Stomach (tissue), 9 donors: ENCODE measurements around the gene RPN1. TPM values are rescaled to one million over a fixed set of nuclear protein-coding genes. Genes with fewer than 3 reads are reported as not detected.
A peak's percentile ranks its signal among the peaks of the same experiment; 100 is the strongest.
"Not testable (repeated sequence)": the region's sequence is repeated elsewhere in the genome, so short reads cannot be mapped to it uniquely, and the experiment has no call there.

Source experiments
- DNase-seq, 2 donors: peaks; one replicate each; pipeline versions ENCODE4 v3.0.0 to v3.0.0-alpha.2; 2013 to 2019
- H3K27ac ChIP-seq, 5 donors: fragments of 200-600 bp in 4 of 5; sonication (generic) in 4 of 5; one replicate each; pipeline ENCODE4 v1.5.1; 2013 to 2019; ENCODE audit warnings: mild to moderate bottlenecking in 1 of 5, moderate library complexity in 1 of 5
- H3K27me3 ChIP-seq, 3 donors: fragments of 200-600 bp; sonication (generic); one replicate each; pipeline ENCODE4 v1.5.1; 2017 to 2019; ENCODE audit warnings: mixed run types in 1 of 3
- H3K36me3 ChIP-seq, 4 donors: fragments of 200-600 bp; sonication (generic); 1 replicate in 3 of 4; 2 replicates in 1 of 4; pipeline ENCODE4 v1.5.1; 2016 to 2019
- H3K4me1 ChIP-seq, 4 donors: fragments of 200-600 bp; sonication (generic); one replicate each; pipeline ENCODE4 v1.5.1; 2016 to 2019
- H3K4me3 ChIP-seq, 4 donors: fragments of 200-600 bp; sonication (generic) in 3 of 4; one replicate each; pipeline ENCODE4 v1.5.1; 2016 to 2019; ENCODE audit warnings: mild to moderate bottlenecking in 1 of 4
- H3K9me3 ChIP-seq, 4 donors: fragments of 200-600 bp; sonication (generic); one replicate each; pipeline ENCODE4 v1.5.1; 2016 to 2019
- EP300 ChIP-seq: sonication (generic); formaldehyde crosslinking; IDR thresholded peaks from one replicate; pipeline ENCODE4 v1.6.1; 2017; ENCODE audit warnings: antibody characterized with exemption
- POLR2A ChIP-seq, 4 donors: fragments of 450-650 bp; IDR thresholded peaks; one replicate each; pipeline ENCODE4 v1.6.1; 2016; ENCODE audit warnings: antibody characterized with exemption in 4 of 4, control low read depth in 2 of 4, mild to moderate bottlenecking in 1 of 4, moderate library complexity in 1 of 4
- POLR2AphosphoS5 ChIP-seq, 3 donors: sonication (generic); formaldehyde crosslinking; IDR thresholded peaks; one replicate each; pipeline ENCODE4 v1.6.1; 2016; ENCODE audit warnings: antibody characterized with exemption in 3 of 3
- WGBS, 5 donors: extraction: QIAGEN DNeasy Blood & Tissue Kit in 3 of 5; methylation state at CpG; one replicate each; pipeline versions ENCODE4 v1.1.5 to v1.1.7; 2013 to 2018; 5-methylcytosine and 5-hydroxymethylcytosine counted together
- intact Hi-C: fragments of 100-400 bp; cut with DNase I; formaldehyde crosslinking; loops from one replicate; pipeline ENCODE4 v1.15.1; 2023; ENCODE audit warnings: low total_unique reads
- polyA plus RNA-seq, 3 donors: library from polyadenylated mRNA; stranded (reverse); fragments of 200-250 nt; gene quantifications; one replicate each; pipeline ENCODE4 v1.2.3, GENCODE V29; 2013
- total RNA-seq, 5 donors: library from RNA; depleted of rRNA; stranded (reverse); fragments of >200 nt; gene quantifications; one replicate each; pipeline versions ENCODE4 v1.1.0 to v1.2.3, GENCODE V29; 2014 to 2016
- TF ChIP-seq, protein P1 (sequence below), 7 experiments: fragments of 450-650 bp in 4 of 7; fragments of 200-600 bp in 3 of 7; sonication (generic) in 3 of 7; IDR thresholded peaks; one replicate each; pipeline ENCODE4 v1.5.1; 2016 to 2019; ENCODE audit warnings: antibody characterized with exemption in 7 of 7, control low read depth in 2 of 7, mild to moderate bottlenecking in 1 of 7
- donor health status: healthy with polysubstance abuse.
- donor health status: Bipolar disorder and iron deficiency.
- donor health status: healthy.

The RPN1 gene
- total and polyA plus RNA-seq, 8 donors = 39.9 to 328 (median 107) TPM

DNA sequence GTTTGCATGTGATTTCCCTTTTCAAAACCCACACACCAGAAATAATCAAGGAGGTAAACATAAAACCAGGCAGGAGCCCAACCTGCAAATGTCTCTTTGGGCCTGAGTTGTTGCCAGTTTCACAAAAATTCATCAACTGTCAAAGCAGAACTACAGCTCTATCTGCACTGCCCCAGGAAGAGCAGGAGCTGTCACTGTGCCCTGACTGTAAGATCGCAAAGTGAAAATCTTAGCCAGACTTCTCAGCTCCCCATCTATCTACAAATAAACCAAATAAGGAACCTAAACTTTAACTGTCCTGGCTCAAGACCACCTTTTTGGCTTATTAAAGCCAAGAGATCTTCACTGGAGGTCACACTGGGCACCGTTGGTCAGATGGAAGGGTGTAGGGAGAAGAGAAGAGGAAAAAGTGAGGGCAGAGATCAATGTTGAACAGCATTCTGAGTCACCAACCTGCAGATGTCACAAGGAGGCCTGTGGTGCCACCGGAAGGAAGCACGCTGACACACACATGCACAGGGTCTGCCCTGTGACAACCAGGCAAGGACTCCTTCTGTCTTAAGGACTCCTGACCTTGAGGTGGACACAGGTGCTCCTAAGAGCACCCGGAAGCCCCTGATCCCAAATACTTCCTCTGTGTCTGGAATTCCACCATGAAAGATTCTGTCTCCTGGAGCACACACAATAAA is 58.7 kb downstream of the RPN1 start:
- peak overlapping the region in 1 of 5 donors; percentile 4 for H3K27ac ChIP-seq
- H3K4me1 ChIP-seq = peaks cover 0 to 4% (median 0%) of the 10 kb centered on the region in 4 donors
- H3K36me3 ChIP-seq = no peaks in the 10 kb centered on the region
- H3K4me3 ChIP-seq = no peak overlapping the region
- TF ChIP-seq EP300 (no peak), POLR2A (IDR thresholded peaks at IDR 0.05) (no peak), POLR2AphosphoS5 (IDR thresholded peaks at IDR 0.05) (no peak)
- TF ChIP-seq, protein P1, sequence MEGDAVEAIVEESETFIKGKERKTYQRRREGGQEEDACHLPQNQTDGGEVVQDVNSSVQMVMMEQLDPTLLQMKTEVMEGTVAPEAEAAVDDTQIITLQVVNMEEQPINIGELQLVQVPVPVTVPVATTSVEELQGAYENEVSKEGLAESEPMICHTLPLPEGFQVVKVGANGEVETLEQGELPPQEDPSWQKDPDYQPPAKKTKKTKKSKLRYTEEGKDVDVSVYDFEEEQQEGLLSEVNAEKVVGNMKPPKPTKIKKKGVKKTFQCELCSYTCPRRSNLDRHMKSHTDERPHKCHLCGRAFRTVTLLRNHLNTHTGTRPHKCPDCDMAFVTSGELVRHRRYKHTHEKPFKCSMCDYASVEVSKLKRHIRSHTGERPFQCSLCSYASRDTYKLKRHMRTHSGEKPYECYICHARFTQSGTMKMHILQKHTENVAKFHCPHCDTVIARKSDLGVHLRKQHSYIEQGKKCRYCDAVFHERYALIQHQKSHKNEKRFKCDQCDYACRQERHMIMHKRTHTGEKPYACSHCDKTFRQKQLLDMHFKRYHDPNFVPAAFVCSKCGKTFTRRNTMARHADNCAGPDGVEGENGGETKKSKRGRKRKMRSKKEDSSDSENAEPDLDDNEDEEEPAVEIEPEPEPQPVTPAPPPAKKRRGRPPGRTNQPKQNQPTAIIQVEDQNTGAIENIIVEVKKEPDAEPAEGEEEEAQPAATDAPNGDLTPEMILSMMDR (IDR thresholded peaks at IDR 0.05) = no peak
- no peaks in the 10 kb centered on the region for H3K9me3 ChIP-seq
- 58 to 66% (median 66%) methylated on average over 5 of the region's 5 CpGs for WGBS, 5 donors
- intact Hi-C loops = no loop called here
- peaks cover 0 to 13% (median 0%) of the 10 kb centered on the region in 3 donors for H3K27me3 ChIP-seq
- DNase-seq = no peak

DNA sequence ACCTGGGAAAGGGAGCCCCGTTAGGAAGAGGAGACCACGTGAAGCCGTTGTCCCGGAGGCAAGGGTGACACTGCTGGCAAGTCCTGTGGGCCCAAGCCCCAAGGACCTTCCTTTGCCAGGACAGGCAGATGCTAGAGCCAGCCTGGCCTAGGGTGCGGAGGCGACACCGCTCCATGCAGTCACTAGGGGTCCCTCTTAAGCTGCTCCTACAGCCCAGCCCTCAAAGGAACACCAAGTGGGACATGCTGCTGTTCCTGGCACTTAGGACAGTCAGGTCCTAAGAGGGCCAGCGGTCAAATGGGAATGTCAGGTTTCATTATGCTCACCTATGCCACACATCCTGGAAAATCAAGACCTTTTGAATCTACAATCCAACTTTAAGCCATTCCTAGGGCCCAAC is 59.7 kb downstream of the RPN1 start:
- DNase-seq = no peak
- Histone ChIP-seq H3K4me1 (peaks cover 0 to 4% (median 0%) of the 10 kb centered on the region in 4 donors), H3K4me3 (no peak overlapping the region), H3K9me3 (no peaks in the 10 kb centered on the region), H3K27ac (peak overlapping the region in 1 of 5 donors; percentile 4), H3K36me3 (no peaks in the 10 kb centered on the region), H3K27me3 (peaks cover 0 to 16% (median 0%) of the 10 kb centered on the region in 3 donors)
- TF ChIP-seq EP300 = no peak
- TF ChIP-seq POLR2A (IDR thresholded peaks at IDR 0.05) = no peak
- TF ChIP-seq, protein P1 (IDR thresholded peaks at IDR 0.05) = no peak
- TF ChIP-seq POLR2AphosphoS5 (IDR thresholded peaks at IDR 0.05) = no peak
- WGBS, 5 donors = 67 to 82% (median 77%) methylated on average over 5 to 8 of the region's 8 CpGs
- intact Hi-C loops = no loop called here

DNA sequence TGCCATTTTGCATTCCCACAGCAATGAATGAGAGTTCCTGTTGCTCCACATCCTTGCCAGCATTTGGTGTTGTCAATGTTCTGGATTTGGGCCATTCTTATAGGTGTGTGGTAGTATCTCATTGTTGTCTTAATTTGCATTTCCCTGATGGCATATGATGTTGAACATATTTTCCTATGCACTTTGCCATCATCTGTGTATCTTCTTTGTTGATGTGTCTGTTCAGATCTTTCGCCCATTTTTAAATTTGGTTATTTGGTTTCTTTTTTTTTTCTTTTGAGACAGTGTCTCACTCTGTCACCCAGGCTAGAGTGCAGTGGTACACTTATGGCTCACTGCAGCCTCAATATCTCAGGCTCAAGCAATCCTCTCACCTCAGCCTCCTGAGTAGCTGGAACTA is 60.6 kb downstream of the RPN1 start:
- H3K27me3 ChIP-seq = peaks cover 0 to 23% (median 0%) of the 10 kb centered on the region in 3 donors
- intact Hi-C loops = loop anchor here (10.0 kb wide), 1 partner anchor 155 kb away; no protein-coding TSS in a partner anchor
- 0 to 100% (median 55%) methylated on average over 1 of the region's 1 CpG for WGBS, 5 donors
- H3K9me3 ChIP-seq, H3K4me3 ChIP-seq, DNase-seq, H3K27ac ChIP-seq, H3K4me1 ChIP-seq, H3K36me3 ChIP-seq: not testable (repeated sequence)

DNA sequence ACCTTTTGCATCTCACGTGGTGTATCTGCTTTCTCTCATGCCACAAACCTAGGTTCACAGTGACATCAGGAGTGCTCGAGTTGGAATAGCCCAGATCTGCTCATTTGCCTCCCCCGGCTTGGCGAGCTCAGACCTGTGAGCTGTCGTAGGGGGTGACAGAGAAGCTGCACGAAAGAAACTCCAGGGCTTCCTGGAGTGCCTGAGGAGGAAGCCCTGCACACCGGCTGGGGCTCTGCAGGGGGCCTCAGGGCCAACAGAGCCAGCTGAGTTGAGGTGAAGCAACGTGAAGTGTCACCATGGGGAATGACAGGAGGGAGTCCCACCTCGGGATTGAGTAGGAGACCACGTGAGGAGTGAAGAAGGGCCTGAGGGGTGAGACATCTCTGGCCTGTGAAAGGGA is 62.5 kb downstream of the RPN1 start:
- no peak overlapping the region for H3K27ac ChIP-seq
- no peak for TF ChIP-seq EP300
- H3K4me3 ChIP-seq = no peak overlapping the region
- no peaks in the 10 kb centered on the region for H3K9me3 ChIP-seq
- DNase-seq = no peak
- intact Hi-C loops = loop anchor here (10.0 kb wide), 1 partner anchor 153 kb away; no protein-coding TSS in a partner anchor
- H3K4me1 ChIP-seq = peaks cover 0 to 11% (median 0%) of the 10 kb centered on the region in 4 donors
- H3K27me3 ChIP-seq = peaks cover 0 to 35% (median 5%) of the 10 kb centered on the region in 3 donors
- WGBS, 5 donors = 58 to 70% (median 64%) methylated on average over 10 of the region's 10 CpGs
- no peaks in the 10 kb centered on the region for H3K36me3 ChIP-seq

DNA sequence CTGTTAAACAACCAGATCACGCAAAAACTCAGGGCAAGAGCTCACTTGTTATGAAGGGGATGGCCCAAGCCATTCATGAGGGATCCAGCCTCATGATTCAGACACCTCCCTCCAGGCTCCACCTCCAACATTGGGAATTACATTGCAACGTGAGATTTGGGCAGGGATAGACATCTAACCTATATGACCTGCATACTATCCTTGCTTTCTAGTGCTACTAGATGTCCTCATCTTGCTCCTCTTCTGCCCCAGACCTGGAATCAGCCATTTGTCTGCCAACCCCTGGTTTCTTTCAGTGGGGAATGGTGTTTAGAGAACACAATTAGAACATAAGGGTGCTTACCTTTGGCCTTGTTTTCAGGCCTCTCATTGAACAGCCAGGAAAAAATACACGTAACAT is 63.2 kb downstream of the RPN1 start:
- Histone ChIP-seq H3K27ac (no peak overlapping the region), H3K27me3 (peaks cover 0 to 36% (median 8%) of the 10 kb centered on the region in 3 donors), H3K36me3 (no peaks in the 10 kb centered on the region), H3K9me3 (no peaks in the 10 kb centered on the region), H3K4me3 (no peak overlapping the region), H3K4me1 (peaks cover 0 to 11% (median 0%) of the 10 kb centered on the region in 4 donors)
- no peak for TF ChIP-seq POLR2A (IDR thresholded peaks at IDR 0.05)
- TF ChIP-seq EP300 = no peak
- TF ChIP-seq, protein P1 (IDR thresholded peaks at IDR 0.05) = no peak
- no peak for TF ChIP-seq POLR2AphosphoS5 (IDR thresholded peaks at IDR 0.05)
- intact Hi-C loops = loop anchor here (10.0 kb wide), 1 partner anchor 153 kb away; no protein-coding TSS in a partner anchor
- DNase-seq = no peak
- WGBS, 5 donors = 65 to 88% (median 79%) methylated on average over 3 of the region's 3 CpGs

DNA sequence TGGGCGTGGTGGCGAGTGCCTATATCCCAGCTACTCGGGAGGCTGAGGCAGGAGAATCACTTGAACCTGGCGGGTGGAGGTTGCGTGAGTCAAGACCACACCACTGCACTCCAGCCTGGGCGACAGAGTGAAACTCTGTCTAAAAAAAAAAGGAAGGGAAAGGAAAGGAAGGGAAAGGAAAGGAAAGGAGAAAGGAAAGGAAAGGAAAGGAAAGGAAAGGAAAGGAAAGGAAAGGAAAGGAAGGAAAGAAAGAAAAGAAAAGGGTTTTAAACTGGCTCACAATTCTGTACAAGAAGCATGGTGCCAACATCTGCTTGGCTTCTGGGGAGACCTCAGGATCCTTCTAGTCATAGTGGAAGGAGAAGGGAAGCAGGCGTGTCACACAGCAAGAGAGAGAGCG is 63.7 kb downstream of the RPN1 start:
- Histone ChIP-seq H3K27me3 (peaks cover 0 to 36% (median 8%) of the 10 kb centered on the region in 3 donors), H3K4me1 (peaks cover 0 to 11% (median 0%) of the 10 kb centered on the region in 4 donors)
- intact Hi-C loops = loop anchor here (10.0 kb wide), 1 partner anchor 152 kb away; no protein-coding TSS in a partner anchor
- H3K36me3 ChIP-seq, H3K9me3 ChIP-seq, DNase-seq, H3K4me3 ChIP-seq, H3K27ac ChIP-seq: not testable (repeated sequence)
- WGBS, 5 donors = 92 to 96% (median 94%) methylated on average over 8 of the region's 8 CpGs

DNA sequence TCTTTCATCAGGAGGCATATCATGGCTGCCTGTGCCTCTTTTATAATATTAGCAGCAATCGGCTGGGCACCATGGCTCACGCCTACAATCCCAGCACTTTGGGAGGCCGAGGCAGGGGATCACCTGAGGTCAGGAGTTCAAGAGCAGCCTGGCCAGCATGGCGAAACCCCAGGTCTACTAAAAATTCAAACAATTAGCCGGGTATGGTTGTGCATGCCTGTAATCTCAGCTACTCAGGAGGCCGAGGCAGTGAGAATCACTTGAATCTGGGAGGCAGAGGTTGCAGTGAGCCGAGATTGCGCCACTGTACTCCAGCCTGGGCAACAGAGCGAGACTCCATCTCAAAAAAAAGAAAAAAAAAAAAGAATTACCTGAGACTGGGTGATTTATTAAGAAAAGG is 64.2 kb downstream of the RPN1 start:
- 79 to 93% (median 86%) methylated on average over 9 of the region's 9 CpGs for WGBS, 5 donors
- not testable (repeated sequence) for H3K36me3 ChIP-seq, DNase-seq, H3K9me3 ChIP-seq, H3K27ac ChIP-seq, H3K4me3 ChIP-seq
- H3K27me3 ChIP-seq = peaks cover 0 to 36% (median 8%) of the 10 kb centered on the region in 3 donors
- peaks cover 0 to 11% (median 0%) of the 10 kb centered on the region in 4 donors for H3K4me1 ChIP-seq
- intact Hi-C loops = loop anchor here (10.0 kb wide), 1 partner anchor 152 kb away; no protein-coding TSS in a partner anchor
